ENCODE results near the gene PRSS53.

- no peak for TF ChIP-seq CTCF (IDR thresholded peaks at IDR 0.05)
- TF ChIP-seq POLR2AphosphoS5 (IDR thresholded peaks at IDR 0.05; ENCODE audit: low read depth, low read length), result no peak
- no peak for TF ChIP-seq REST (IDR thresholded peaks at IDR 0.05; ENCODE audit: insufficient read depth in 1 of 2, low read depth in 2 of 2, low read length in 1 of 2)
These were observed 52.1 kb downstream of the PRSS53 start for GRCh38 chr16:31036691-31037090.
